HG03175 (cell line): ENCODE measurements around the gene LSM5.
A peak's percentile ranks its signal among the peaks of the same experiment; 100 is the strongest.

Experiments
- ATAC-seq: cut with Tn5 transposase; IDR thresholded peaks from one replicate; pipeline ENCODE4 v1.9.1; 2021; ENCODE audit warnings: mild to moderate bottlenecking, moderate library complexity; ENCODE audit not compliant: unreplicated experiment

The LSM5 gene

GRCh38 chr7:32490127-32490796 is at the start of gene LSM5:
Gene LSM5 (minus strand): TSS chr7:32490380. CDS start chr7:32490365, 15 bp downstream.
- peak; percentile 91 for ATAC-seq

DNA sequence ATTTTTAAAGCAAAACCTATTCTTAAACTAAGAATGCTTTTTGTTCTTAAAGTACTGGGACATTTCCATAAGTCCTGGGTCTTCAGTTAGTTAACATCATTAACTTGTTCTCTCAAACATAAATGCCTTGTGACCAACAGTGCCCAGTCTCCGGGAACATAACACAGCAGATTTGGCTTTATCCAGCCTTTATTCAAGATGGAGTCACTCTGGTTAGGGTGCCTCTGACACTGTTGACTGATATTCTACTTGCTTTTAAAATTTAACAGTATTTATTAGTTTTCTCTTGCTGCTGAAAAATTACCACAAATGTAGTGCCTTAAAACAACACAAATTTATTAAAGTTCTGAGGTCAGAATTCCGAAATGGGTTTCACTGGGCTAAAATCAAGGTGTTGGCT is 49.2 kb upstream of the LSM5 start:
- ATAC-seq, result no peak

DNA sequence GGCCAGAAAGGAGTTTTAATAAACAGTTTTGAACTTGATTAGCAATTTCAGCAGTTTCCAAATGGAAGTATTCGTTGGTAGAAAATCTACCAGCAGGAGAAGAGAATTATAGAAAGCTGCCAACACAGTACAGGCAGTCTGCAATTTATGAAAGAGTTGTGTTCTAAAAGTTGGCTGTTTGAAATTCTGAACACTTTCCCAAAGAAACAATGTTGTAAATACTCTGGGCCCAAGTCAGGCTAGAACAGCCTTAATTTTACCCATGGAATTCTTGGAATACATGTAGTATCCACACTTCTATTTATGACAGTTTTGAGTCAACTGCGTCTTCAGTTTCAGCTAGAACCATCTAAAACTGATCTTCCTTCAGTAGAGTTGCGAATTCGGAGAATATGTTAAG is 47.6 kb upstream of the LSM5 start:
- ATAC-seq, result no peak

GRCh38 chr7:32536585-32536984 is 46.4 kb upstream of the LSM5 start:
- no peak for ATAC-seq

GRCh38 chr7:32536016-32536415 is 45.8 kb upstream of the LSM5 start:
- no peak for ATAC-seq

DNA sequence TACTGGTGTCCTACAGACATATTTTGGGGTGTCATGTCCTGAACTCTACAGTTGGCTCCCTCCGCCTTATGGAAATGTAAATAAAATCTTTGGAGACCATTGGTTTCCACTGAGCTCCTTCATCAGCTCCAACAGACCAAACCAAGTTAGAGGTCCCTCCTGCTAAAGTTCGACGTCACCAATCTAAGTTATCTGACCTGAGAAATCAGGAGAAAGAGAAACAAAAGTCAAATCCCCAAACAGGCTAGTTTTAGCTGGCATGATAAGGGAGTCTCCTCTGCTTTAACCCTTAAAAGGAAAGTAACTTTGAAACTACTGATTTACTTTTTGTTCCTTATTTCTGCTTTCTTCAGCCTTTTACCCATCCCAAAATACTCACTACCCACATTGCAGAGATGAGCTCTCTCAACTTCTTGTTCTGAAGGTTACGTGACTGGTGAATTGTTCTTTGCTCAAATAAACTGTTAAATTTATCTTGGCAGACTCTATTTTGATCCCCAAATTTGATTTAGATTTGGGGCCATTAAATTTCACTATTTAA is 45.1 kb upstream of the LSM5 start:
- ATAC-seq, result no peak

GRCh38 chr7:32533276-32534029 is 43.3 kb upstream of the LSM5 start:
- no peak for ATAC-seq

- ATAC-seq, result no peak
Observed at GRCh38 chr7:32532716-32533115, 42.5 kb upstream of the LSM5 start.

DNA sequence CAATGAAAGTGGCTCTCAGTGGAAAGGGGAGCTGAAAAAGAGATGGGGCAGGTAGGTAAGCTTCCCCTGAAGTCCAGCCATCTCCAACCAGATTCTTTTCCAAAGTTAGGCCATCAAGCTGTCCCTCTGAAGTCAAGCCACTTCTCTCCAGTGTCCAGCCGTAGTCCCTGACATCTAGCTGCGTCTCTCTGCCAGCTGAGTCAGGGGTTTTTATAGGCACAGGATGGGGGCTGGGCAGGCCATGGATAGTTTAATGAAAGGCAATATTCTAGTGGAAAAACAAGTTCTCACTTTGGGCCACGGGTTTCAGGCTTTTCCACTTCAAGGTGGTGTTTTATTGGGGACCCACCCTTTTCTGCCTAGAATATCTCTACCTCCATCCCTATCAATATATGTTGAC is 41.9 kb upstream of the LSM5 start:
- ATAC-seq, result no peak

DNA sequence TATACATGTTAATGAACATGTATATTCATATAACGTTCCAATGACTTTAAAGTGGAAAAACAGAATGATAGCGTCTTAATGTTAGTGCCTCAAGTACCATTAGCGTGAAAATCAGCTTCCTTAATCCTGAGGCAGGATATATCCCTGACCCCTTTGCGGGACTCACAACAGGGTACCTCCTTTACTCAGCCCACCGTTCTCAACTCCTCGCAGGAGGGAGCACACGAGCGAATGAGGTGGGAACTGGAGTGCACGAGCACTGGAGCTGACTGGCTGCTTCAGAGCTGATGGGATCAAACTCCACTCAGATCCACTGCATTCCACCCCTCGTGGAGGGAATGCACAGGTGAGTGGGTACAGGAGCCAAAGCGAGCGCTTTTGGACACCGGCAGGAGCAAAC is 41.2 kb upstream of the LSM5 start:
- ATAC-seq, result no peak

DNA sequence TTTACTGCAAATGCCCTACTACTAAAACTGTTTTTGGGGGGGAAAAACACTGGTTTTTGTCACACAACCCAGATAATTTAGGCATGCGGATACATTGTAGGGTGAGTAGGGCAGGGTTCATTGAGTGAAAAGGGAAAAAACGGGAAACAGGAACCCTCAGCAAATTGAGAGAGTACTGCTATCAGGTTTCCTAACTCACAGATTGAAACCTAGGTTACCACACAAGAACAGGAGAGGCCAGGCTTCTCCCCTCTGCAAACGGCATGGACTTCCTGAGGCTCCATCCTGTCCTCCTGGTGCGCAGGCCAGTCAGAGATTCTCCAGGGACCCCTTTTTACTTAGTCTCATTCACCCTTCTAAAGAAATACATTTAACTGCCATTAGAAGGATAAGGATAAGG is 35.7 kb upstream of the LSM5 start:
- no peak for ATAC-seq

GRCh38 chr7:32524631-32525030 is 34.5 kb upstream of the LSM5 start:
- ATAC-seq, result no peak

DNA sequence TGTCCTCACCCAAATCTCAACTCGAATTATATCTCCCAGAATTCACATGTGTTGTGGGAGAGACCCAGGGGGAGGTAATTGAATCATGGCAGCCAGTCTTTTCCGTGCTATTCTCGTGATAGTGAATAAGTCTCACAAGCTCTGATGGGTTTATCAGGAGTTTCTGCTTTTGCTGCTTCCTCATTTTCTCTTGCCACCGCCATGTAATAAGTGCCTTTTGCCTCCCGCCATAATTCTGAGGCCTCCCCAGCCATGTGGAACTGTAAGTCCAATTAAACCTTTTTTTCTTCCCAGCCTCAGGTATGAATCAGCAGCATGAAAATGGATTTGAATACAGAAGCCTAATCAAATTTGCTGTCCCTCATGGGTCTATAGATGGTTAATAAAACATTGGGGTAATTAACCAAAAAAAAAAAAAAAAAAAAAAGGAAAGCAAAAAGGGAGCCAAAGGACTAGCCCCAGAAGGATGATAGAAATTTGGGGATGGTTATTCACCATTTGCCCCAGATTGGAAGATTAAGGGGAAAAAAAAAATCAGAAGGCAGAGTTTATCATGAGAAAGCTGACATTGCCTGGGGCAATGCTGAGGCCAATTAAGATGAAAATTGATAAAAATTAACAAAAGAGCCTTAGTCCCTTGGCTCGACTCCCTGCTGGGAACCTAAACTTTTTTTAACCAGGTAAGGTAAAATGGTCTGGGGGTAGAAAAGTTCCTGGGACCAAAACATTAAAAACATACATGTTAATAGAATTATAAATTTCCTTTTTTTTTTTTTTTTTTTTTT is 32.8 kb upstream of the LSM5 start:
- ATAC-seq, result no peak

GRCh38 chr7:32519763-32520162 is 29.6 kb upstream of the LSM5 start:
- ATAC-seq, result no peak

DNA sequence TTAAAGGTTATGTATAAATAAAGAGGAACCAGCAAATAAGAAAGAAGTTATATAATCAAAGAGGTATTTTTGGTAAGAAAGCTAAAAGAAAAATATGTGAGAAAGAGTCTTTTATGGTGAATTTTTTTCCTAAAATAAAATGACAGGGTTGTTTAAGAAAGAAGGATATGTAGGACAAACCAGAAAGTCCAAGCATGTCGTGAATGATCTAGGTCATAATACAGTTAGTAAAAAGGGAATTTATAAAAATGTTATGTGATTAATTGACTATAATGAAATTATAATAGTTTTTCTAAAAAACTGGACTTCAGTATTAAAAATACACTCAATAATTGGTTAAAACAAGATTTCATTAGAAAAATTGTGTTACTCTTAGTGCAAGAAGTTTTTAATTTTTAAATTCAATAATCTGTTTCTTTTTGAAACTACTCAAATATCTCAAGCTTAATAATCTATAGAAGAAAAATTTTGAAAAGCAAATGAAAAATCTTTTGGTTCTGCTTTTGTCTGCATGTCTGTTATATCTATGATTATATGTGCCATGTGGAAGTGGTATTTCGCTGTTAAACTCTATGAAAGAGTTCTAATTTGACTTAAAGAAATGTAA is 28.5 kb upstream of the LSM5 start:
- ATAC-seq, result no peak

- ATAC-seq, result no peak
Observed at GRCh38 chr7:32516551-32517100, 26.4 kb upstream of the LSM5 start.

DNA sequence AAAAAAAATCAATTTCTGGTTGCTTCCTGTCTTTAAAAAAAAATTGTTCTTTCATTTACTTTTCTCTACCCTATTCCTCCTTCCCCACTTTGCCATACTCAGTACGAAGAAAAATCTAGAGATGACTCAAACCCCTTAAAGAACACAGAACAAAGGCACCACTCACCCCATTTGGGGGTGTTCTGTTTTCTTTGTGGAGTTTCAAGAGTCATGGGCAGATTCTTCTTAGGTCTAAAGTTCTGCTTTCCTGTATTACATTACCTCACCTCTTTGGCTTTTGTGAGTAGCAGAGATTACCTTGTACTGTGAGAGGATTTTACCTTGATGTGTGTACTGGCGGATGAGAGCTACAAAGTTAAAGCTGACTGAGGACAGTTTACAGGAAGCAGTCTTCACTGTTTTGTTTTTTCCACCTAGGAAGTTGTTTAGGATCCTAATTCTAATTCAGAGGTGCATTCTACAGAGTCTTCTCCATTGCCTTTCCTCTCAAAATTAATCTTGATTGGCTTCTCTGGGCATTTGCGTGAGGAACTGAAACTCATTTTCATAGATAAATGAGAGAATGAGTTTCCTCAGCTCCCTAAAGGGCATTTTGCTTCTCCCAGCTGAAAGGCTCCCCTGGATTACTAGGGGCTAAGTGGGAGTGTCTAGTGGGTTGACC is 25.8 kb upstream of the LSM5 start:
- ATAC-seq, result peak; percentile 67

DNA sequence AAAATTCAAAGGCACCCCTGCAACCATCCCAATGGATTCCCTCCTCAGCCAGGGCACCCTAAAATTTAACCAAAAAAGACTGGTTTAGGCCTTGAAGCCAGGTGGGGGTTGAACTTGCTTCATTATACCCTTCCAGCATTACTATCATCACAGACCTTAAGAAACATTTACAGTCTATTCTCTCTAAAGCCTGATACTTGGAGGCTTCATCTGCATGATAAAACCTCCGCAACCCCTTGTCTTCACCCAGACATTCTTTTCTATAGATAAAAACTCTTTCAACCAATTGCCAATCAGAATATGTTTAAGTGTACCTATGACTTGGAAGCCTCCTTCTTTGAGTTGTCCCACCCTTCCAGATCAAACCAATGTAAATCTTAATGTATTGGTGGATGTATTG is 23.0 kb upstream of the LSM5 start:
- no peak for ATAC-seq

DNA sequence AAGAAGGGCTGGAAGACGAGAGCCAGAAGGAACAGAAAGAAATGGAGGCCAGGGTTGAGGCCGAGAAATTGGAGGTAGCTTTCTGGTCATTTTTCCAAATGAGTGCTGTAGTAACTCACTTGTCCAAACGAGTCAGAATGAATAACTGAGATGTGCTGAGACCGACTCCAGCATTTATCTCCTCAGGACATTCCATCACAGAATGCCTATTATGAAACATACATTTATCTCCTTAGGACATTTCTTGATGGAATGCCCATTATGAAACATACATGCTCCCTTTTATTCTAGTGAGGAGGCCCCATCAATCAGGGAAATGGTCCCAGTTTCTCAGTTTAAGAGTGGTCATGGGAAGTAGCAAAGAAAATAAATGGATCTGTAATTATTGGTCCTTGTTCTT is 21.6 kb upstream of the LSM5 start:
- no peak for ATAC-seq

DNA sequence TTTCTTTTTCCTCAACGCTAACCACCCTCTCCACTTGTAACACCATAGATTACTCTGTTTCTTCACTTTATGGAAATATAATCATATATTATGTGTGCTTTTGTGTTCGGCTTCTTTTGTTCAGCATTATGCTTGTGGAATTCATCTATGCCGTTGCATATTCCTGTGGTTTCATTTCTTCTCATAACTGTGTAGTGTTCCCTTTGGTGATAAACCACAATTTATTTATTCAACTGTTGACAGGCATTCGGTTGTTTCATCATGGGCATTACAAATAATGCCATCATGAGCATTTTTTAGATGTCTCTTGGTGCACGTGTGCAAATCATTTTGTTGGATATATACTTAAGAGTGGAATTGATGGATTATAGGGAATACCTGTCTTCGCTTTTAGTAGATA is 17.2 kb upstream of the LSM5 start:
- no peak for ATAC-seq
